Amygdala (tissue), 56 donors: ENCODE results near the gene GLI3.

Experiments
- DNase-seq, 56 donors: peaks; one replicate each; lab custom pipeline; 2025; lab: John Stamatoyannopoulos, UW

Gene GLI3

GRCh38 chr7:41915871-41916270 lies 321.1 kb downstream of the GLI3 start:
- no peak for DNase-seq

GRCh38 chr7:41912851-41913567 lies 324.0 kb downstream of the GLI3 start:
- DNase-seq = no peak

DNA sequence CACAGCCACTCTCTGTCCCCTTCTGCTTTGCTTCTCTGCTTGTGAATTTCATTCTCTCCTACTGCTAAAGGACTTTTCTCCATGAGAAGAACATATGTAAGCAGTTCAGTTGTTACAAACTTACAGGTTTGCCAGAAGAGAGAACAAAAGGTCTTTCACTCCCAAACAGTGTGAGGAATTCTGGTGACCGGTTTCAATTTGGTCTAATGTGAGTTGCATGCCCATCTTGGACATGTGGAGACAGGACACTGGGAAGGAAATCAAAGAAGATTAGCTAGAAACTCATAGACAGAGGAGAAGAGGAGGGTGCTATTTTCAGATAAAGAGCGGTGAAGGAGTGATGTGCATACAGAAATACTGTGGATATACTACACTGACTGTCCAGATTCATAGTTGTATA lies 324.6 kb downstream of the GLI3 start:
- DNase-seq = no peak

- DNase-seq = no peak
Measured at GRCh38 chr7:41911792-41912191, 325.2 kb downstream of the GLI3 start.
